Effector memory CD8-positive, alpha-beta T cell (primary cell): ENCODE data around the gene BEST2.
"Not testable (repeated sequence)": the region's sequence is repeated elsewhere in the genome, so short reads cannot be mapped to it uniquely, and the experiment has no call there.

Experiments used
- ATAC-seq: fragments of 150-1000 bp; cut with Tn5 transposase; replicated peaks from 2 replicates; pipeline ENCODE4 v1.10.0; 2021; ENCODE audit warnings: mild to moderate bottlenecking, moderate library complexity
- DNase-seq, 3 experiments: peaks; one replicate each; pipeline ENCODE4 v3.0.0; 2021
- H3K27ac Mint-ChIP-seq, 2 donors: one replicate each; pipeline ENCODE4 v1.8.0; 2022; ENCODE audit warnings: mild to moderate bottlenecking in 2 of 2, mixed read lengths in 2 of 2, moderate library complexity in 2 of 2
- H3K27me3 Mint-ChIP-seq, 2 donors: one replicate each; pipeline ENCODE4 v1.8.0; 2022; ENCODE audit warnings: mixed read lengths in 2 of 2
- H3K36me3 Mint-ChIP-seq: one replicate; pipeline ENCODE4 v1.8.0; 2022; ENCODE audit warnings: mild to moderate bottlenecking, moderate library complexity, mixed read lengths; ENCODE audit not compliant: insufficient read depth
- H3K4me1 Mint-ChIP-seq, 2 donors: one replicate each; pipeline ENCODE4 v1.8.0; 2022; ENCODE audit warnings: low read depth in 2 of 2, mixed read lengths in 2 of 2
- H3K4me3 Mint-ChIP-seq, 2 donors: one replicate each; pipeline ENCODE4 v1.8.0; 2022; ENCODE audit warnings: mild to moderate bottlenecking in 2 of 2, mixed read lengths in 2 of 2, moderate library complexity in 2 of 2
- H3K9me3 Mint-ChIP-seq, 2 donors: one replicate each; pipeline ENCODE4 v1.8.0; 2022; ENCODE audit warnings: mixed read lengths in 2 of 2

BEST2 gene

DNA sequence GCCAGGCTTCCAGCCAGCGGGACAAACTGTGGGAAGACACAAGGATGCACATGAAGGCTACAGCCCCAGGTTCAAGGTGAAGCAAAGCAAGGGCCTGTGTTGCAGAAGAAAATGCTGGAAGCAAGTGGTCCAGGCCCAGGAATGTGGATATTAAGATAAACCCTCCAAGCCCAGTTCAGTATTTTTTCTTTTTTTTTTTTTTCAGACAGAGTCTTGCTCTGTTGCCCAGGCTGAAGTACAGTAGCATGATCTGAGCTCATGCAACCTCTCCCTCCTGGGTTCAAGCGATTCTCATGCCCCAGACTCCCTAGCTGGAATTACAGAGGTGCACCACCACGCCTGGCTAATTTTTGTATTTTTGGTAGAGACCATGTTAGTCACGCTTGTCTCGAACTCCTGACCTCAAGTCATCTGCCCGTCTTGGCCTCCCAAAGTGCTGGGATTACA is 45.6 kb downstream of the BEST2 start:
- H3K27ac Mint-ChIP-seq, result no peak overlapping the region
- no peak for DNase-seq
- H3K4me3 Mint-ChIP-seq, result no peak overlapping the region
- no peak for ATAC-seq
- H3K27me3 Mint-ChIP-seq, result no peaks in the 10 kb centered on the region
- peaks cover 25 to 31% of the 10 kb centered on the region in 2 donors for H3K4me1 Mint-ChIP-seq
- peaks cover 70% of the 10 kb centered on the region for H3K36me3 Mint-ChIP-seq
- H3K9me3 Mint-ChIP-seq, result no peaks in the 10 kb centered on the region

DNA sequence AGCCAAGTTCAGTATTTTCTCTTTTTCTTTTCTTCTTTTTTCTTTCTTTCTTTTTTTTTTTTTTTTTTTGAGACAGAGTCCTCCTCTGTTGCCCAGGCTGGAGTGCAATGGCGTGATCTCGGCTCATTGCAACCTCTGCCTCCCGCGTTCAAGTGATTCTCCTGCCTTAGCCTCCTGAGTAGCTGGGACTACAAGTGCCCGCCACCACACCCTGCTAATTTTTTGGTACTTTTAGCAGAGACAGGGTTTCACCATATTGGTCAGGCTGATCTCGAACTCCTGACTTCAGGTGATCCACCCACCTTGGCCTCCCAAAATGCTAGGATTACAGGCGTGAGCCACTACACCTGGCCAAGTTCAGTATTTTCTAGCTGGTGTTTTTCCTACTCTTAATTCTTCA is 46.0 kb downstream of the BEST2 start:
- Mint-ChIP-seq H3K4me1 (peaks cover 29 to 35% of the 10 kb centered on the region in 2 donors), H3K36me3 (peaks cover 65% of the 10 kb centered on the region), H3K27ac (peak overlapping the region in 1 of 2 donors; percentile 44)
- not testable (repeated sequence) for DNase-seq, H3K27me3 Mint-ChIP-seq, H3K4me3 Mint-ChIP-seq, ATAC-seq, H3K9me3 Mint-ChIP-seq

DNA sequence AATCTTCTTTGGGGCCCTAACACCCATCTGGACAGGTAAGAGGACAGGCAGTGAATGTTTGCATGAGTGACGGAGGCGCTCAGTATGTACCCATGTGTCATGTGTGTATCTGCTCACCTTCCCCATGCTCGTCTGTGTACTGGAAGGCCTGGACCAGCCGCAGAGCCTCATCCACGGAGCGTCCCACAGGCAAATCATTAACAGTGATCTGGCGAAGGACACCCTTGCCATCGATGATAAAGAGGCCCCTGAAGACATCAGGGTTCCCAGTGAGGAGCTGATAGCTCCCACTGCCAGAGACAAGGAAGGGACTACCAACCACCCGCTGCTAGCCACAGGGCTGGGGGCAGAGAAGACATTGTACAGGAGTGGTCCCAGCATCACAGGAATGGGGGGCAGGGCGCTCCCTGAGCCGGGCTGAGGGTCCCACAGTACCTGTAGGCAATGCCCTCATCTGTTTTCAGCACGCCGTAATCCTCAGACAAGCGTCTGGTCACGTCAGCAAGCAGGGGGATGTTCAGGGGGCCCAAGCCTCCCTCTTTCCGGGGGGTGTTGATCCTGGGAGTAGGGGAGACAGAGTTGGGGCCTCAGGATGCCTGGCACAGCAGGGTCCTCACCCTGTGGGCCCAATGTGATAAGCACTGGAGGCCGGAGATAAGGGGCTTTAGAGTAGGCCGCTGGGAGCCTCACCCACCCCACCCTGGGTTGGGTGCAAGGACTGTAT is 48.3 kb downstream of the BEST2 start:
- H3K36me3 Mint-ChIP-seq, result peaks cover 44% of the 10 kb centered on the region
- H3K9me3 Mint-ChIP-seq, result no peaks in the 10 kb centered on the region
- DNase-seq (no peak), ATAC-seq (no peak)
- H3K4me3 Mint-ChIP-seq, result peak overlapping the region; percentile 83 to 85
- no peaks in the 10 kb centered on the region for H3K27me3 Mint-ChIP-seq
- no peak overlapping the region for H3K27ac Mint-ChIP-seq
- H3K4me1 Mint-ChIP-seq, result peaks cover 23 to 28% of the 10 kb centered on the region in 2 donors

DNA sequence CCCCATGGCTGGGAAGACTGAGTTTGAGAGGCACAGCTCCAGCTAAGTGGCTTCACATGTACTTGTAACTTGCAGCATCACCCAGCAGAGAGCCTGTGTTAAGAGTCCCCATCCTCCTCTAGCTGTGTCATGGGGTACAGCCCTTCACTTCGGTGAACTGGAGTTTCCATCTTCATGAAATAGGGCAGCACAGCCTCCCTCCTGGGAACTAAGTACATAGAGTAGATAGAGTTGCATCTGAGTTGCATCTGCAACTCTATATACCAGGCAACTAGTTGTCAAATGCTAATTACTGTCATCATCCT is 48.8 kb downstream of the BEST2 start:
- H3K4me3 Mint-ChIP-seq, result peak overlapping the region; percentile 83 to 85
- peaks cover 23 to 28% of the 10 kb centered on the region in 2 donors for H3K4me1 Mint-ChIP-seq
- H3K9me3 Mint-ChIP-seq, result no peaks in the 10 kb centered on the region
- DNase-seq (no peak), ATAC-seq (no peak)
- no peaks in the 10 kb centered on the region for H3K27me3 Mint-ChIP-seq
- peaks cover 41% of the 10 kb centered on the region for H3K36me3 Mint-ChIP-seq
- H3K27ac Mint-ChIP-seq, result peak overlapping the region in 1 of 2 donors; percentile 75

DNA sequence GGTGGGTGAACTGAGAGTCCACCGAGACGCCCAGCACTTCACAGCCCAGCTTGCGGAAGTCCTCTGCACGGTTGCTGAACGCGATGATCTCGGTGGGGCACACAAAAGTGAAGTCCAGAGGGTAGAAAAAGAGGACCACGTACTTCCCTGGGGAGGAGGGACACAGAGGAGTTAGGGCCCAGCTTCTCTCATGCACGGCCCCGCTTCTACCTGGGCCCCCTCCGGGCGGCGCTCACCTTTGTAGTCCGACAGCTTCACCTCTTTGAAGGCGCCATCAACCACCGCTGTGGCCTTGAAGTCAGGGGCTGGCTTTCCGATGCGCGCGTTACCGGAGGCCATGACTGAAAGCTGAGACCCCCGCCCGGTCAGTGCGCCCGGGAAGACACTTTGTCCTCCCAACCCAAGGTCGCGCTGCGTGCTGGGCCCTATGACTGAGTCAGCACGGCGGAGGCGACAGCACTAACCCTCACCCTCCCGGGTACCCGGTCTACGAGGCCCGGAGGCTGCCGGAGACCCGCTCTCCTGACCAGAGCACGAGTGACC is 49.4 kb downstream of the BEST2 start:
- Mint-ChIP-seq H3K4me3 (peak overlapping the region; percentile 83 to 85), H3K36me3 (peaks cover 44% of the 10 kb centered on the region), H3K4me1 (peaks cover 21 to 26% of the 10 kb centered on the region in 2 donors), H3K27ac (peak overlapping the region; percentile 54 to 75), H3K9me3 (no peaks in the 10 kb centered on the region), H3K27me3 (no peaks in the 10 kb centered on the region)
- ATAC-seq (no peak), DNase-seq (no peak)

DNA sequence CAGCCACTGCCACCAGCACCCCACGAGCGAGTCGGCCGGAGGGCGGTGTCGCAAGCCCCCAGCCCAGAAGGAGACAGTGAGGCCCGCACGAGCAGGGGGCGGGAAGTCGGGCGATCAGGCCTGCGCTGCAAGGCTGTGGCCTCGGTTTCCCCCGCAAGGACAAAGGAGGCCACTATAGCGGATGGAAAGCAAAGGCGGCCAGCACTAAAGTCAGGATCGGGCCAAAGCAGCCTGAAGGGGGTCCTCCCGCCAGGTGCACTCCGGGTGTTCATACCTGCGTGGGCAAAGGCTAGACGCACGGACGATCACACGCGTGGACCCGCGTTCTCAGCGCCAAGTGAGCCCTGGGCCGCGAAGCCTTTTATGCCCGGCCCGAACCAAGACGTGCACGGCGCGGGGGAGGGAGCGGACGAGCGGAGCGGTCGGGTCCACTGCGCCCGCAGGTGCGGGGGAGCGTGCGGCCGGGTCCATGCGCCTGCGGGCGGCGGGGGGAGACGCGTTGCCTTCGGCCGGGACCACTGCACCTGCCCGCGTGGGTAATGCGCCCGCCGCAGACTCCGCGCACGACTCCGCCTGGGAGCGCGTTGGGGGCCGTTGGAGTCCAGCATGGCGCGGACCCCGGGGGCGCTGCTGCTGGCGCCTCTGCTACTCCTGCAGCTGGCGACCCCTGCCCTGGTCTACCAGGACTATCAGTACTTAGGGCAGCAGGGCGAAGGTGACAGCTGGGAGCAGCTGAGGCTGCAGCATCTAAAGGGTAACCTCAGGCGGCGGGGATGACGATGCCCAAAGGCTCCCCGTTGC is 50.1 kb downstream of the BEST2 start, which contains the start of the genes PRDX2 and THSD8:
Gene PRDX2, minus strand, starts transcription at position 335 of the 801 bp plus-strand sequence. CDS start 539 bp downstream, outside the sequence.
Gene THSD8, plus strand, starts transcription at position 604 of the 801 bp plus-strand sequence. Its CDS starts 3 bp downstream, at position 607.
- DNase-seq (peak; percentile 52 to 60 (median 58)), ATAC-seq (peak; percentile 67)
- Mint-ChIP-seq H3K36me3 (peaks cover 40% of the 10 kb centered on the region), H3K4me1 (peaks cover 22 to 26% of the 10 kb centered on the region in 2 donors), H3K27ac (peak within 1 kb of the TSS; percentile 54 to 75), H3K4me3 (peak within 1 kb of the TSS; percentile 83 to 85), H3K27me3 (no peaks in the 10 kb centered on the region), H3K9me3 (no peaks in the 10 kb centered on the region)

DNA sequence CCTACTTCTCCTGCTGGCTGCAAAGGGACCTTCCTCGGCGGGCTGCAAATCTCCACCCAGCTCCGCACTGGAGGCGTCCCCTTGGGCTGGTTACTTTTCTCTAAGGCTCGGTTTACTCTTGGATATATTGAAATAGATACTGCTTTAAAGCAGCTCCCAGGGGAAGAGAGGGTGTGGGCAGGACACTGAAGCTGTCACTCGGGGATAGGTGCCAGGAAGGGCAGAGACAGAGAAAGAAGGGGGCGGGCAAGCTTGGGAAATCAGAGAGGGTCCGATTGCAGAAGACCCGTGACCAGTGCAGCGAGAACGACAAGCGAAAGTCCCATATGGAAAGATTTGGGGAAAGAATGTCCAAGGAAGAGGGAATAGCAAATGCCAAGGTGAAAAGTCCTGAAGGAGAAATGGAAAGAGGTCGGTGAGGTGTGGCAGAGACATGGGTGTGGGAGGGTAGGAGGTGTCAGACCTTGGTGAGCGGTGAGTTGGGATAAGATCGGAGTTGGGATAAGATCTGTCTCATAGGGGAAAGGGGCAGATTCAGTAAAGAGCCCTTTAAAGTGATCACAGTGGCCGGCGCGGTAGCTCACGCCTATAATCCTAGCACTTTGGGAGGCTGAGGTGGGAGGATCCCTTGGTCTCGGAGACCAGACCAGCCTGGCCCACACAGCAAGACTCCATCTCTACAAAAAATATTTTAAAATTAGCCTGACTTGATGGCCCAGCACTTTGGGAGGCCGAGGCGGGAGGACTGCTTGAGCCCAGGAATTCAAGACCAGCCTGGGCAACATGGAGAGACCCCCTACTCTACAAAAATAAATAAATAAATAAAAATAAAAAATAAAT is 50.9 kb downstream of the BEST2 start:
- no peak for DNase-seq
- peaks cover 25 to 32% of the 10 kb centered on the region in 2 donors for H3K4me1 Mint-ChIP-seq
- H3K27me3 Mint-ChIP-seq, result no peaks in the 10 kb centered on the region
- no peak overlapping the region for H3K27ac Mint-ChIP-seq
- peak overlapping the region; percentile 83 to 85 for H3K4me3 Mint-ChIP-seq
- no peaks in the 10 kb centered on the region for H3K9me3 Mint-ChIP-seq
- ATAC-seq, result no peak
- H3K36me3 Mint-ChIP-seq, result peaks cover 35% of the 10 kb centered on the region

DNA sequence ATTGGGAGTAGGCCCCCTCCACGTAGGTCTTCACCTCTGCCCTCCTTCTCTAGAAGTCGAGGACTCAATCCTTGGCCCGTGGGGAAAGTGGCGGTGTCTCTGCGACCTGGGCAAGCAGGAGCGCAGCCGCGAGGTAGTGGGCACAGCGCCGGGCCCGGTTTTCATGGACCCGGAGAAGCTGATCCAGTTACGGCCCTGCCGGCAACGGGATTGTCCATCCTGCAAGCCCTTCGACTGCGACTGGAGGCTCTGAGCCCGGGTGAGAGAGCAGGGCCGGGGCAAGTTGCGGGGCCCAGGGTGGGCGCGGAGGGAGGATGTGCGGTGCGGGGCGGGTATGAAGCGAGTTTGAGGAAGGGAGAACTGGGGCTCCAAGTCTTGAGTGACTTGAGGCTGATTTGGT is 52.5 kb downstream of the BEST2 start:
- no peak overlapping the region for H3K27ac Mint-ChIP-seq
- ATAC-seq, result no peak
- no peaks in the 10 kb centered on the region for H3K9me3 Mint-ChIP-seq
- no peaks in the 10 kb centered on the region for H3K27me3 Mint-ChIP-seq
- H3K36me3 Mint-ChIP-seq, result peaks cover 28% of the 10 kb centered on the region
- peak overlapping the region in 1 of 2 donors; percentile 17 for H3K4me3 Mint-ChIP-seq
- H3K4me1 Mint-ChIP-seq, result peaks cover 29 to 33% of the 10 kb centered on the region in 2 donors
- DNase-seq, result no peak

DNA sequence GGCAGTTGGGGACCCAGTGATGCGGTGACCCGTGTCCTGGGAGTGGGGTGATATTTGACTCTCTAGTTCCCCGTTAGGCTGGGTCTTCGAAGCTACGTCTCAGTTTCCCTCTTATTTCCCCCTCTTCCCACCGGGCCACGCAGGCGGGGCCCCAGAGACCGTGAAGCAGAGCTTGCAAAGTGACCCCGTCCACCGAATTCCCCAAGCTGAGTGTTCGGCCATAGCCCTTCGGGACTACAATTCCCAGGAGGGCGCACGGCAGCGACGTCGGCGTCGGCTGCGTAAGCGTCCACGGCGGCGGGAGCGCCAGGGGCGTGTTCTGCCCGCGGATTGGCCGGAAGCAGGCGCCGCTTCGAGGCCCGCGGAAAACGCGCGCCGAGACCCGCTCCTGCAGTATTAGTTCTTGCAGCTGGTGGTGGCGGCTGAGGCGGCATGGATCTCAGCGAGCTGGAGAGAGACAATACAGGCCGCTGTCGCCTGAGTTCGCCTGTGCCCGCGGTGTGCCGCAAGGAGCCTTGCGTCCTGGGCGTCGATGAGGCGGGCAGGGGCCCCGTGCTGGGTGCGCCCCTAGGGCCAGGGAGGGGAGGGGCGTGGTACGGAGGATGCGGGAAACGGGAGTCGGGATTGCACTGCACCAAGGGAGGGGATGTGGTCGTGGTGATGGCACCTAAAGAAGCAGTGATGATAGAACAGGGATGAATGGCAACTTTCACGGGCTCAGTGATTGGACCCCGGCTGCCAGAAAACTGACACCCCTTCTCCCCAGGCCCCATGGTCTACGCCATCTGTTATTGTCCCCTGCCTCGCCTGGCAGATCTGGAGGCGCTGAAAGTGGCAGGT is 54.9 kb downstream of the BEST2 start, which contains the start of gene RNASEH2A:
Gene RNASEH2A, plus strand, starts transcription at position 343 of the 840 bp plus-strand sequence. Its CDS starts 90 bp downstream, at position 433.
- ATAC-seq (peak; percentile 90), DNase-seq (peak; percentile 80 to 84 (median 82))
- Mint-ChIP-seq H3K36me3 (peaks cover 18% of the 10 kb centered on the region), H3K27ac (peak within 1 kb of the TSS; percentile 81 to 95), H3K4me3 (peak within 1 kb of the TSS; percentile 93 to 97), H3K4me1 (peaks cover 23 to 24% of the 10 kb centered on the region in 2 donors), H3K27me3 (no peaks in the 10 kb centered on the region), H3K9me3 (no peaks in the 10 kb centered on the region)
